ENCODE measurements around the gene RADX. TPM values are rescaled to one million over a fixed set of nuclear protein-coding genes. Genes with fewer than 3 reads are reported as not detected.

Gene RADX
- total RNA-seq, 1 donor from 2014 or later: 10.0 TPM

DNA sequence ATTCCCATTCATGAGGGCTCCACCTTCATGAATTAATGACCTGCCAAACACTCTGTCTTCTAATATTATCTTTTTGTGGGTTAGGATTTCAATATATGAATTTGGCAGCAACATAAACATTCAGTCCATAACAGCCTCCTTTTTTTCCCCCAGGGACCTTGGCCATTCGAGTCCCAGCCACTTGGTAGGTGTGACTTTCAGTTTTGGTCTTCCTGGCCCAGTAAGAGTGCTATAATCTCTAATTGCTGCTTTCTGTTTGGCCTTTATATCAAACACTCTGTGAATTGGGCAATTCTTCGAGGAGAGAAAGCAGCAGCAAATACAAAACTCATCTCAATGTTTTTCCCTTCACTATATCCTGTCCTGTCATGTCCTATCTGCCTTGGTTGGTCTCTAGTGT is 12.4 kb upstream of the RADX start:
- TF ChIP-seq, protein P1, sequence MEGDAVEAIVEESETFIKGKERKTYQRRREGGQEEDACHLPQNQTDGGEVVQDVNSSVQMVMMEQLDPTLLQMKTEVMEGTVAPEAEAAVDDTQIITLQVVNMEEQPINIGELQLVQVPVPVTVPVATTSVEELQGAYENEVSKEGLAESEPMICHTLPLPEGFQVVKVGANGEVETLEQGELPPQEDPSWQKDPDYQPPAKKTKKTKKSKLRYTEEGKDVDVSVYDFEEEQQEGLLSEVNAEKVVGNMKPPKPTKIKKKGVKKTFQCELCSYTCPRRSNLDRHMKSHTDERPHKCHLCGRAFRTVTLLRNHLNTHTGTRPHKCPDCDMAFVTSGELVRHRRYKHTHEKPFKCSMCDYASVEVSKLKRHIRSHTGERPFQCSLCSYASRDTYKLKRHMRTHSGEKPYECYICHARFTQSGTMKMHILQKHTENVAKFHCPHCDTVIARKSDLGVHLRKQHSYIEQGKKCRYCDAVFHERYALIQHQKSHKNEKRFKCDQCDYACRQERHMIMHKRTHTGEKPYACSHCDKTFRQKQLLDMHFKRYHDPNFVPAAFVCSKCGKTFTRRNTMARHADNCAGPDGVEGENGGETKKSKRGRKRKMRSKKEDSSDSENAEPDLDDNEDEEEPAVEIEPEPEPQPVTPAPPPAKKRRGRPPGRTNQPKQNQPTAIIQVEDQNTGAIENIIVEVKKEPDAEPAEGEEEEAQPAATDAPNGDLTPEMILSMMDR (IDR thresholded peaks at IDR 0.05; ENCODE audit: insufficient read depth, low read length, poor library complexity, severe bottlenecking): no peak

DNA sequence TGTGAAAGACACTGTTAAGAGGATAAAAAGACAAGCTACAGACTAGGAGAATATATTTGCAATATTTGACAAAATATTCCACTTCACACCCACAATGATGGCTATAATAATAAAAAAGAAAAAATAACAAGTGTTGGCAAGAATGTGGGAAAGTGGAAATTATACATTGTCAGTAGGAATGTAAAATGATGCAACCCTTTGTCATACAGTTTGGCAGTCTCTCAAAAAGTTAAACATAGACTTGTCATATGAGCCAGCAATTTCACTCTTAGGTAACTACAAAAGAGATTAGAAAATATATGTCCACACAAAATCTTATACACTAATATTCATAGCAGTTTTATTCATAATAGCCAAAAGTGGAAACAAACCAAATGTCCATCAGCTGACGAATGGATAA is 5.2 kb upstream of the RADX start:
- H3K4me3 ChIP-seq (ENCODE audit: low read depth, low read length): no peak overlapping the region
- TF ChIP-seq, protein P1 (IDR thresholded peaks at IDR 0.05; ENCODE audit: insufficient read depth, low read length, poor library complexity, severe bottlenecking): no peak
- no peak for DNase-seq (ENCODE audit: low read depth)
- no peaks in the 10 kb centered on the region for H3K27me3 ChIP-seq (ENCODE audit: control insufficient read depth, insufficient read depth, low read length)
- H3K36me3 ChIP-seq (ENCODE audit: control insufficient read depth, insufficient read depth, low read length): no peaks in the 10 kb centered on the region

More for the DNA sequence above, 12.4 kb upstream of the RADX start:
- no peak for DNase-seq (ENCODE audit: low read depth)
- Histone ChIP-seq H3K27me3 (ENCODE audit: control insufficient read depth, insufficient read depth, low read length) (no peaks in the 10 kb centered on the region), H3K4me3 (ENCODE audit: low read depth, low read length) (no peak overlapping the region), H3K36me3 (ENCODE audit: control insufficient read depth, insufficient read depth, low read length) (no peaks in the 10 kb centered on the region)

DNA sequence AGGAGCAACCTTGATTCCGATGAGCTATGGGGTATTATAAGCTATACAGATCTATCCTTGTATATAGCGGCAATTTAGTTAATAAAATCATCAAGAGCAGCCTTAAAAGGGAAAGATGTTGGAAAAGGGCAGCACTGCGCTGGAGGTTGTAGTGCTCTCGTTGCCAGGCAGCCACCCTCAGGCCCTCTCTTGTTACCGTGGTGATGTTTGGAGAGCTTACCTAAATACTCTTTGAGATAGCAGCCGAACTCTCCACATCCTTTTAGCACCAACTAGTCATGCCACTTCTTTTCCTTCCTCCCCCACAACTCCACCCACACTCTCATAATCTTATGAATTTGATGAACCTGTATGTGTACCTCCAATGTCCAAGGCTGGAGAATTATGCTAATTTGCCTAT is 3.8 kb upstream of the RADX start:
- Histone ChIP-seq H3K36me3 (ENCODE audit: control insufficient read depth, insufficient read depth, low read length) (no peaks in the 10 kb centered on the region), H3K27me3 (ENCODE audit: control insufficient read depth, insufficient read depth, low read length) (peaks cover 2% of the 10 kb centered on the region), H3K4me3 (ENCODE audit: low read depth, low read length) (no peak overlapping the region)
- no peak for DNase-seq (ENCODE audit: low read depth)
- TF ChIP-seq, protein P1 (IDR thresholded peaks at IDR 0.05; ENCODE audit: insufficient read depth, low read length, poor library complexity, severe bottlenecking): no peak

DNA sequence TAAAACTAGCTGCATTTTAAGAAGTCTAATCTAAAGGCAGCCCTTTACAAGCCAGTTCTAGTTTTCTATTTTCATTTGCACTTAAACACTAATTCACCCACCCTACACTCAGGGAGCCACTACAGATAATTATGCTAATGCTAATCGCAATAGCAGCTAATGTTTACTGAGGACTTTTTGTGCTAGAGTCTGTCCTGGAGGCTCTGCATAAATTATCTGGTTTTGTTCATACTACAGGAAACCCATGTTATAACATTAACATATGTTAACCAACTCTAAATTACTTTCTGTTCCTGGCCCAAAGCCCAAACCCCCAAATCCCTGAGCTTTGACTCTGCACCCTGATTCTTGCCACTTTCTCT is 480 bp upstream of the RADX start:
- DNase-seq (ENCODE audit: low read depth): no peak
- Histone ChIP-seq H3K27me3 (ENCODE audit: control insufficient read depth, insufficient read depth, low read length) (peaks cover 2% of the 10 kb centered on the region), H3K36me3 (ENCODE audit: control insufficient read depth, insufficient read depth, low read length) (no peaks in the 10 kb centered on the region), H3K4me3 (ENCODE audit: low read depth, low read length) (peak overlapping the region; percentile 65)
- TF ChIP-seq, protein P1 (IDR thresholded peaks at IDR 0.05; ENCODE audit: insufficient read depth, low read length, poor library complexity, severe bottlenecking): no peak

DNA sequence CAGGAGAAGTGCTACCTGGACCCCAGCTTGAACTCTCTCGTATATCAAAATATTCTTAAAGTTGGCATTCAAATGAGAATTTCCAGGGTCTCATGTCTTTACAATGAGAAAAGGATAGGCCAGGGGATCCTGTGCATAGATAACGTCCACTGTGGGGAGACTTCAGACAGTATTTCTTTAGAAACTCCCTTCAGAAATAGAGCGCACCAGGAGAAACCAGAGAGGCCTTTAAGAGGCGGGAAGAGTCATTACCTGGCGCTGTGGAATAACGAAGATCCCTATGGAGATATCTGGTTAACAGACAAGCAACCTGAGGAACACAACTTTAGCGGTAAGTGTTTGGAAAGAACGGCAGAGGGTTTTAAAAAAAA is 600 bp downstream of the RADX start:
- no peak for DNase-seq (ENCODE audit: low read depth)
- Histone ChIP-seq H3K4me3 (ENCODE audit: low read depth, low read length) (peak overlapping the region; percentile 65), H3K36me3 (ENCODE audit: control insufficient read depth, insufficient read depth, low read length) (no peaks in the 10 kb centered on the region), H3K27me3 (ENCODE audit: control insufficient read depth, insufficient read depth, low read length) (peaks cover 2% of the 10 kb centered on the region)
- TF ChIP-seq, protein P1 (IDR thresholded peaks at IDR 0.05; ENCODE audit: insufficient read depth, low read length, poor library complexity, severe bottlenecking): no peak

DNA sequence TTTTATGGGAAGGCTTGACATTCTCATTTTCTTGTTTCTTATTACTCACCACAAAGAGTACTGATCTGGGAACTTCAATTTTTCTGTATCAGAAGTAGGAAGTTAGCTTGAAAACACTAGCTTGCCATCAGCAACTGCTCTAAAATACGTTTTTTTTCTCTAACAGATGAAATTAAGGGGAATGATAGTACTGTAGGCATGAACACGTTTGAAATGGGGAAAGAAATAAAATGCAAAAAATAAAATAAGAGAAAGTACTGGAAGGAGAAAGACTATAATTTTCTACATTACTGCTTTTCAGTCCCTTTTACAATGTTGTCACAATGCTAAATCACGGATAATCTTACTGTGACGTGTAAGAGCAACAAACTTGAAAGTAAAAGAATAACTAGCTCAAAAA is 1.5 kb downstream of the RADX start:
- Histone ChIP-seq H3K36me3 (ENCODE audit: control insufficient read depth, insufficient read depth, low read length) (no peaks in the 10 kb centered on the region), H3K4me3 (ENCODE audit: low read depth, low read length) (no peak overlapping the region), H3K27me3 (ENCODE audit: control insufficient read depth, insufficient read depth, low read length) (peaks cover 3% of the 10 kb centered on the region)
- TF ChIP-seq, protein P1 (IDR thresholded peaks at IDR 0.05; ENCODE audit: insufficient read depth, low read length, poor library complexity, severe bottlenecking): no peak
- DNase-seq (ENCODE audit: low read depth): no peak
